Measurements from ENCODE around the gene RANBP17. TPM values are rescaled to one million over a fixed set of nuclear protein-coding genes. Genes with fewer than 3 reads are reported as not detected.

RANBP17 gene
- total RNA-seq, 1 donor from 2014 or later, result 212 TPM

- no peak for DNase-seq
Measured at GRCh38 chr5:171306781-171307591, 445.2 kb downstream of the RANBP17 start.

DNA sequence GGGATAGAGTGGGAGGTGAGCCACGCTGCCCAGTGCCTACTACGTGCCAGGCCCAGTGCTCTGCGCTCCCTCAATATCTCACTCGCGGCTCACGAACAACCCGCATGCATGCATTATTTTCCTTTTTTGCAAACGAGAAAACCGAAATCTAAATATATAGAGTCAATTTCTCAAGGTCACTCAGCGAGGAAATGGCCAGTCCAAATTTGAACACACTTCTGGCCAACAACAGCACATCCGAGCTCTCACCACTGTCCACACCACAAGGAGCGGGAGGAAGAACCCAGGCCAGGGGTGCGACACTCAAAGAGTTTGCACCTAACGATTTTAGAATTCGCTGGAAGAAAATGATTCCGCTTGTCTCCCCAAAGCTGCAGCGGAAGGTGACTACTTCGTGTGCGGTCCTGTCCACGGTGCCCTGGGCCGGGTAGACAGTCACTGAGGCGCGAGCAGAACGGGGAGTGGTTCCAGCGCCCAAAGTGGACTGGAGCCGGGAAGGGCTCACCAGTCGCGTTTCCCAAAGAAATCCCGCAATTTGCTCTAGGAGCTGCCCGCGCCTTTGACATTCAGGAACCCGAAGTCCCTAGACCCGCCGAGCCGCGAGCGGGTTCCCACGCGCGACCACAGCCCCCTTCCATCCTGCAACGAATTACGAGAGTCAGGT lies 446.1 kb downstream of the RANBP17 start:
- DNase-seq, result no peak

DNA sequence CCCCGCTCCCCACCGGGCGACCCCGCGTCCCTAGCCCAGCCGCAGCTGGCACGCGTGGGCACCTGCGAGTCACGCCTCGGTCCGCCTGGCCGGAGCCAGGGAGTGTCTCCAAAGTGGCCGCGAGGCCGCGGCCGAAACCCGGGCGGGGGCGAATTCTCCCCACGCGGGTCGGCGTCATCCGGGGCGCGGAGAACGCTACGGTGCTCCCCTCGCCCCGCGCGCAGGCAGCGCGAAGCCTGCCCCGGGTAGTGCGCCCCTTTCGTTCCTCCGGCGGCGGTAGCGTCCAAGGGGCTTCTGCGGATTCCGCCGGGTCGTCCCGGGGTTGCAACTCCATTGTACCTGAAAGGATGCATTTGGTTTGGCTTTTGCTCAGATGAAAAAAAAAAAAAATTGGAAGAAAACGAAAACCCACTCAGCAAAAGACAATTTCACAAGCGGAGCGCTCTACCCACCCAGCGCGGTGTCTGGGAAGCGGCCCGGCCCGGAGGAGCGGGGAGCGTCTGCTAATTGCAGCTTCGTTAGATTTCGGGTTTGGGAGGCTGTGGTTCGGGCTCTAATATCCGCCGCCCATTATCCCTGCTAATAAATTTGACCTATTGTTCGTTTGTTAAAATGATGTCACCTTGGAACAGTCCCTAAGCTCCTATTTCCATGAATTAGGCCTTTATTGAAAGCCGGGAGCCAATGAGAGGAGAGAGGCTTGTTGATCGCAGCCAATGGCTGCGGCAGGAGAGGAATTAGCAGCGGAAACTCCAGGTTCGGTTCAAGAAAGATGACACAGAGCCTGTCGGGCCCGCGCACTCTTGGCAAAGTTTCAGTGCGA lies 446.8 kb downstream of the RANBP17 start, which contains the start of gene TLX3:
TLX3 (plus strand) TSS at position 796 of the 823 bp plus-strand sequence. CDS start 118 bp downstream, outside the sequence.
- no peak for DNase-seq

- DNase-seq, result no peak
Measured at GRCh38 chr5:171309276-171310211, 447.7 kb downstream of the RANBP17 start.

DNA sequence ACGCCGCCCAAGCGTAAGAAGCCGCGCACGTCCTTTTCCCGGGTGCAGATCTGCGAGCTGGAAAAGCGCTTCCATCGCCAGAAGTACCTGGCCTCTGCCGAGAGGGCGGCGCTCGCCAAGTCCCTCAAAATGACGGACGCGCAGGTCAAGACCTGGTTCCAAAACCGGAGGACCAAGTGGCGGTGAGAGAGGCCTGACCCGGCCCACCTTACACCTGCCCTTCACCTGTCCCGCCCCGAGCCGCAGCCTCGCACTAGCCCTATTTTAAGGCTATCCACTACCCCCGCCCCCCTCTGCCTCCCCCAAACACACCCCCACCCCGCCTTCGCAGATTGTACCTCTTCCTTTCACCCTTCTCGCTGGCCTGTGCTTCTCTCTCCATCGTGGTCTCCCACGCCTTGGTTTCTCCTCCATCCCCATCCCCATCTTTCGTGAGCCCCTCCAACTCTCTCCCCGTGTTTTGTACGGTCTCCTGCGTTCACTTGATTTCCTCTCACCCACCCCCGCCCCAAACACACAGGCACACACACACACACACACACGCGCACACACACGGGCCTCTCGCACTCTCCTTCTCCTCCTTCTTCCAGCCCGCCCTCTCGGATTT lies 448.5 kb downstream of the RANBP17 start:
- DNase-seq, result no peak

DNA sequence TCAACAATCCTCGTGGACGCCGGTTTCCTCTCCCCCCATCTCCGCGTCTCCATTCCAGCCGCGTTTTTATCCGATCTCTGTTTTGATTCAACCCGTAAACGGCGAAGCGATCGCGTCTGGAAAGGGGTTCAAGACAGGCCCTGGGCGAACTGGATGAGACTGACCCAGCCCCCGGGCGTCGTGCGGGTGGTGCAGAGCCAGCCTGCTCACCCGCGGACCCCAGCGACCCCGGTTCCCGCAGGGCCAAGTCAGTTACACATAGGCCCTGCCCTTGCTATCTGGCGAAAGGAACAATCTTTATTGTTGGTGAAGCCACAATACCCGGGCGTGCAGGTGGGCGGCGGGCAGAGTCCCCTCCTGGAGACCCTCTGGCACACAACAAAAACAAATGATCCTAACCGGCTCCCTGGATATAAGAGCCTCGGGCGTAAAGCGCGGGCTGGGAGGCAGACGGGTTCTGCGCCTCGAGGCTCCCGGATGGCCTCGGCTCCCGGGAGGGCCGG lies 449.1 kb downstream of the RANBP17 start:
- no peak for DNase-seq

DNA sequence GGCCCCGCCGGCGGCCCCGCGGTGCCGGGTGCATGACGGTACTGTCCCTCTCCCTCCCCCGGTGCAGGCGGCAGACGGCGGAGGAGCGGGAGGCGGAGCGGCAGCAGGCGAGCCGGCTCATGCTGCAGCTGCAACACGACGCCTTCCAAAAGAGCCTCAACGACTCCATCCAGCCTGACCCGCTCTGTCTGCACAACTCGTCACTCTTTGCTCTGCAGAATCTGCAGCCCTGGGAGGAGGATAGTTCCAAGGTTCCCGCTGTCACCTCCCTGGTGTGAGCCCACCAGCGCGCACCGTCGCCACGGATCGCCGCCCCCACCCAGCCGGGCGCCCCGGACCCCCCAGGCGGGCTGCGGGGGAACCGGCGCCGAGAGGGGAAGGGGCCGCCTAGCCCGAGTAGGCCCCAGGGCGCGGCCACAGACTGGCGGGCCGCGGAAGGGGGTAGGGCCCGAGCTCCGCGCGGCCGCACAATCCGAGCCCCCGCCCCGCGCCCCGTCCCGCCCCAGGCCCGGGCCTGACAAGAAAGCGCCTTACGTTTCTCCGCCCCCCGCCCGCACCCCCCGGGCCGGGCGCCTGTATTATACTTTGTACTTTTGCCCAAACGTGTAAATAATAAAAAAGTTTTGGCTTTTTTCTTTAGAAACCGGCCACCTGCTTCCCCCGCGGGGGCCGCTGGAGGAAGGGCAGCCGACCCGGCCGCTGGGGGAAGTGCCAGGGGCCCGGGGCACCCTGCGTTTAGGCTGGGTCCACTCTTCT lies 449.7 kb downstream of the RANBP17 start:
- no peak for DNase-seq

DNA sequence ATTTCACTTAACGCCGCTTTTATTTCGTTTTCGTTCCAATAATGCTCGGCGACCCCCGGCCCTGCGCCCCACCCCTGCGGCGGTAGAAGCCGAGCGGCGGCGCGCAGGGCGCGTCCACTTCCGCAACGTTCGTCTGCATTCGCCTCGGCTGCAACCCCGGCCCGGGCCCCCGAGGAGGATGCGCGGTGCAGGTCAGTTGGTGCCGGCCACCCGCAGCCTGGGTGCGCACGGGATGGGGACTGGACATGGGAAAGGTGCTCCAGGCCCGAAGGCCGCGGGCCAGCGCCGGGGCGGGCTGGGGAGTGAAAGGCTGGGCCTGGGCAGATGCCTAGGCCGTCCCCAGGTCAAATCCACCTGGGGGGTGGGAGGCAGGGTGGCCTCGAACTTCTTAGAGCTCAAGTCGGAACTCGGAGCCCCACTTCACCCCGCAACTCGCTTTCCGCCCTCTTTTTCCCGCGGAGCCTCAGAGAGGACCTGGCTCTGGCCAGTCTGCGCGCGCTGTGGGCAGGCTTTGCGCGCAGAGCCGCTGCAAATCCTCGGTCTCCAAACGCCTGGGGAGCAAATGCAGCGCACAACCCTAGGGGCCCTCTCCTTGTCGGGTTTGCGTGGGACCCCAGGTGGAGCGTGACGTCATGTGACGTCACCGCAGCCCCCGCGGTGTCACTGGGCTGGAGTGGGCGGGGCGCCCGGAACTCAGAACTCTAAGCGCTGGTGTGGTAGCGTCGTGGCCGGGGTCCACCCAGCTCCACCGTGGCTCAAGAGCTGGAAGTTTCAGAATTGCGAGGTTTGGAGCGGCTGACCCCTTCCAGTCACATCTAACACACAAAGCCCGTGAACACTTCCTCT lies 450.5 kb downstream of the RANBP17 start:
- DNase-seq, result no peak

GRCh38 chr5:171313481-171314206 lies 451.8 kb downstream of the RANBP17 start:
- no peak for DNase-seq

DNA sequence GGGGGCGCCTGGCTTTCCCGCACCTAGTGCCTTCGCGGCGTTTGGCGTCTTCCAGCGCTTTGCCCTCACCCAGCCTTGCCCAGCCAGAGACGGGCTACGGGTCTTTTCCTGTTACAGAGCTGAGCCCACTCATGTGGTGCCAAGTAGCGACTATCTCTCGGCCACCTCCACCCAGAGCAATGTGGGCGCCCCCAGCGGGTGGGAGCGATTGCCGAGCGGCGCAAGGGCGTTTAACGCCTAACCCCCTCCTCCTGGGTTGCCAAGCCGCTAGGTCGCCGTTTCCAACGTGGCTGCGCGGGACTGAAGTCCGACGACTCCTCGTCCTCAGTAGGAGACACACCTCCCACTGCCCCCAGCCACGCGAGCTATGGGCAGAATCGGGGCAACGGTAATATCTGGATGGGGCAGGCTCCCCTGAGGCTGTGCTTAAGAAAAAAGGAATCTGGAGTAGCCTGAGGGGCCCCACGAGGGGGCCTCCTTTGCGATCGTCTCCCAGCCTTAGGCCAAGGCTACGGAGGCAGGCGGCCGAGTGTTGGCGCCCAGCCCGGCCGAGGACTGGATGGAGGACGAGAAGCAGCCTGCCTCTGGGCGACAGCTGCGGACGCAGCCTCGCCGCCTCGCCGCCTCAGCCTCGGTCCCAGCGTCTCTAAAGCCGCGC lies 453.0 kb downstream of the RANBP17 start:
- no peak for DNase-seq

DNA sequence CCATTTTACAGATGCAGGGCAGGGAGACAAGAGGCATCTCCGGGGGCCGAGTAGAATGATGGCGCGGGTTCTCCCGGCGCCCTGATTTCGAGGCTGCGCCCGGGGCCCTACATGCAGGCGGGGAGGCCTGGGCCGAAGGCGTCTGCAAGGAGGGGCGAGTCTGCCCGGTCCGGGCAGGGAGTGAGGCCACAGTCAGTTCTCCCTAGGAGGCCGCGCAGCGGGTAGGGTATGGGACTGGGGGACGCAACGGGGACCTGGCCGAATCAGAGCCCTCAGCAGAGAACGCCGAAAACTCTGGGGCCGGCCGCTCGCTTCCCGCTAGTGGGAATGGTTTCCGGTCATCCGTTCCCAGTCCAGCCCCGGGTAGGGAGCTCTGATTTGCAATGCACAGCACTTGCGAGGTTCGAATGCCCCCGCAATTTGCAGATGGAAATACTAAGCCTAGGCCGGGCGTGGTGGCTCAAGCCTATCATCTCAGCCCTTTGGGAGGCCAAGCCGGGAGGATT lies 453.6 kb downstream of the RANBP17 start:
- no peak for DNase-seq

DNA sequence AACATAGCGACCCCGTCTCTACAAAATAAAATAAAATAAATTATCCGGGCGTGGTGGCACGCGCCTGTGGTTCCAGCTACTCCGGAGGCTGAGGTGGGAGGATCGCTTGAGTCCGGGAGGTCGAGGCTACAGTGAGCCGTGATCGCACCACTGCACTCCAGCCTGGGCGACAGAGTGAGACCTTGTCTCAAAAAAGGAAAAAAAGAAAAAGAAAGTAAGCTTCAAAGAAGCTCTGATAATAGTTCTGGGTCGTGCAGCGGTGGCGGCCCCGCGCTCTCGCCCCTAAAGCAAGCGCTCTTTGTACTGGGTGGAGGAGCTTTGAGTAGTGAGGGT lies 454.1 kb downstream of the RANBP17 start:
- DNase-seq, result no peak

DNA sequence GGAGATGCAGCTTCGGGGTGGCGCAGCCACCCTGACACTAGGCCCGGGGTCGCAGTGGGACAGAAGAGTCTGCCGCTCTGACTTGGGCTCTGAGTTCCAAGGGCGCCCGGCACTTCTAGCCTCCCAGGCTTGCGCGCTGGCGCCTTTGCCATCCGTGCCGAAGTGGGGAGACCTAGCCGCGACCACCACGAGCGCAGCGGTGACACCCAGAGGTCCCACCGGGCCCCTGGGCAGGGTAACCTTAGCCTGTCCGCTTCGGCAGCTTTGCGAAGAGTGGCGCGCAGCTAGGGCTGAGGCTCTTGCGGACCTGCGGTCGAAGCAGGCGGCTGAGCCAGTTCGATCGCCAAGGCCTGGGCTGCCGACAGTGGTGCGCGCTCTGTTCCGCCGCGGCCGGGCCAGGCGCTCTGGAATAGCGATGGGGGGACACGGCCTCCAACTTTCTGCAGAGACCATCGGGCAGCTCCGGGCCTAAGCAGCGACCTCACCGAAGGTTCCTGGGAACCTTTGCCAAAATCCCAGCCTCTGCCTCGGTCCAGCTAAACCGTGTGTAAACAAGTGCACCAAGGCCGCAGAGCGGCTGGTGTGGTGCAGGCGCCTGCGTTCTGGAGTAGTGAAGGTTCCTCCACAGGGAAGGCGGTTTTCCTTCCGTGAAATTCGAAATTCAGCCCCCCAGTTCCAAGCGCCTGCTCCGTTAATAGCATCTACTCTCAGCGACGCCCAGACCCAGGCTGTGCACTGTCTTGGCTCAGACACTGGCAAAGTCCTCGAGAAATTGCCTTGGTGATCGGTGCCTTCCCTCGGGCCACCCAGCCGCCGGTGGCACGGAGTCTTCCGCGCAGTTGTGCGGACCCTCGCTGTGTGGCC lies 454.7 kb downstream of the RANBP17 start:
- DNase-seq, result no peak

DNA sequence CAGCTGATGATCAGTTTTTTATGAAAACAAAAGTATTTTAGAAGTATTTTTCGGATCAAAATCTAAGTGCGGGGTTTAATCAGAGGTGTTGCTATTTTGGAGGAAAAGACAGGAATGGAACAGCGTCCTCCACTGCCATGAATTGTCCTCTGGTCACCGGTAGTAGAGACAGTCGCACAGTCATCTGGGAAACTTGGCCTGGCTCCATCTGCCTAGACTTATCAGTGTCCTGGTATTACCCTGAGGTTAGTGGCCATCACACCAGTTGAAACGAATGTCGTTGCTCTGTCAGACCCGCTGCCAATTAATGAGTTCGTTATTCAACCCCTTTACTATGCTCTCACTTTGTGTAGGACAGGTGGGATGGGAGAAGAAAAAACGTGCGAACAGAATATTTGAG lies 455.4 kb downstream of the RANBP17 start:
- no peak for DNase-seq

- no peak for DNase-seq
Measured at GRCh38 chr5:171318026-171318425, 456.2 kb downstream of the RANBP17 start.

DNA sequence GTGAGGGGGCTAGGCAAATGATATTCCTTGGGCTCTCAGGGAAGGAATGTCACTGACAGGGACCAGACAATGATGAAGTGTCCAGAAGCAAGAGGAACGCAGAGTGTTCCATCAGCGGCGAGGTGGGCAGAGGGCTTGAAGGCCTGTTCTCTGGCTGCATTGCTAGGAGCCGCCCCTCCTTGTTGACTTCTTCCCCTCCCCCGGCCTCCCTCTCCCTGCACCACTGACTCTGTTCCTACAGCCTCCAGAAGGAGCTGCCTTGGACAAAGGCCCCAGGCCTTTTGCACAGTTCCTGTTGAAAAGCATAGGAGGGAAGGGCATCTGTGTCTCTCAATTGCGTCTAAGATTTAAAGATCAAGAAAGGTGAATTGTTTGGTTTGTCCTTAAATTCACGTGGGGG lies 459.6 kb downstream of the RANBP17 start:
- no peak for DNase-seq

DNA sequence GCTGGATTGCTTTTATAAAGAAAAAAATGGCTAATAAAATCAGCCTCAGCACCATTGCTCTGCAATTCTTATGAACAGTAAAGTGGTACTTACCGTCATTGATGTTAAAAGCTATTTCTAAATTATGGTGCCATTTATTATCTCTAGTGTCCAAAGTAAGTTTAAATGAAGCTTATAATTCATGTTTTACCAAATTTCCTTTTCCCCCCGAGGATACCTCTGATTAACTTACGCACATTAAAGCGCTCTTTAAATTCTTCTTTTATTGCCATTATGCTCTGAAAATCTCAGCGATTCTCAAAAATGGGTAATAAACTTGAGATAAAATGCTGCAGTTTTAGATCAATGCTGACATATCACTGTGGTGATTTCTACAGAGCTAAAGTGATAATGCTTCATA lies 460.7 kb downstream of the RANBP17 start:
- DNase-seq, result no peak

All from occipital lobe (tissue), 2 donors.